MM.1S (cell line): ENCODE data around the gene PNMA8C.

Experiments used
- CTCF ChIP-seq: fragments of 300-600 bp; sonication (generic); IDR thresholded peaks from 2 replicates; pipeline ENCODE4 v1.5.1; 2016; ENCODE audit warnings: antibody characterized with exemption, low read length, mixed read lengths
- EZH2 ChIP-seq: fragments of 300-600 bp; sonication (generic); optimal IDR thresholded peaks from 2 replicates; pipeline ENCODE3; 2017; ENCODE audit warnings: low read depth, mild to moderate bottlenecking, antibody characterized with exemption, low read length, mixed read lengths

- TF ChIP-seq CTCF (no peak), EZH2 (no peak)
Observed at GRCh38 chr19:46463516-46463915, 34.8 kb upstream of the PNMA8C start.
